Germinal center (tissue), 1 donor: Measurements from ENCODE around the gene TNS3.

Source experiments
- DNase-seq: peaks from one replicate; pipeline ENCODE4 v3.0.0; 2012; ENCODE audit warnings: mixed read lengths, low spot score

Gene TNS3

GRCh38 chr7:47255441-47255840 lies 326.5 kb downstream of the TNS3 start:
- DNase-seq: no peak

- DNase-seq: no peak
These were observed 326.9 kb downstream of the TNS3 start for GRCh38 chr7:47255007-47255406.

GRCh38 chr7:47254081-47254977 lies 327.6 kb downstream of the TNS3 start:
- peak; percentile 89 for DNase-seq

GRCh38 chr7:47253650-47254080 lies 328.2 kb downstream of the TNS3 start:
- DNase-seq: peak; percentile 11

GRCh38 chr7:47252675-47253074 lies 329.2 kb downstream of the TNS3 start:
- no peak for DNase-seq

- no peak for DNase-seq
These were observed 332.6 kb downstream of the TNS3 start for GRCh38 chr7:47249361-47249760.

GRCh38 chr7:47248797-47249196 lies 333.1 kb downstream of the TNS3 start:
- no peak for DNase-seq

- no peak for DNase-seq
These were observed 334.8 kb downstream of the TNS3 start for GRCh38 chr7:47247132-47247531.

GRCh38 chr7:47244692-47245091 lies 337.2 kb downstream of the TNS3 start:
- DNase-seq: no peak

GRCh38 chr7:47241112-47242065 lies 340.5 kb downstream of the TNS3 start:
- no peak for DNase-seq

GRCh38 chr7:47239931-47240421 lies 341.9 kb downstream of the TNS3 start:
- DNase-seq: no peak

- no peak for DNase-seq
These were observed 342.9 kb downstream of the TNS3 start for GRCh38 chr7:47239034-47239433.

GRCh38 chr7:47236480-47237129 lies 345.3 kb downstream of the TNS3 start:
- DNase-seq: no peak

- DNase-seq: no peak
These were observed 347.9 kb downstream of the TNS3 start for GRCh38 chr7:47233996-47234395.

GRCh38 chr7:47232751-47233412 lies 349.0 kb downstream of the TNS3 start:
- DNase-seq: no peak

- DNase-seq: no peak
These were observed 350.3 kb downstream of the TNS3 start for GRCh38 chr7:47231627-47232026.

GRCh38 chr7:47231032-47231431 lies 350.9 kb downstream of the TNS3 start:
- DNase-seq: no peak

- DNase-seq: peak; percentile 55
These were observed 353.4 kb downstream of the TNS3 start for GRCh38 chr7:47228386-47229014.

GRCh38 chr7:47227762-47228177 lies 354.1 kb downstream of the TNS3 start:
- peak; percentile 6 for DNase-seq

- DNase-seq: peak; percentile 27
These were observed 355.2 kb downstream of the TNS3 start for GRCh38 chr7:47226696-47227095.
